ENCODE data around the gene TRAF3IP1.

- TF ChIP-seq CTCF (IDR thresholded peaks at IDR 0.05) (no peak), EZH2 (IDR thresholded peaks at IDR 0.05; ENCODE audit: borderline replicate concordance, insufficient read depth, low read depth, low read length, poor library complexity, severe bottlenecking) (no peak)
Measured at GRCh38 chr2:238294393-238295143, 25.8 kb upstream of the TRAF3IP1 start.

Data from B cell (primary cell).